ENCODE results near the gene CLEC16A. TPM values are rescaled to one million over a fixed set of nuclear protein-coding genes. Genes with fewer than 3 reads are reported as not detected.

The CLEC16A gene
- total RNA-seq, 1 donor from 2014 or later: 38.8 TPM

DNA sequence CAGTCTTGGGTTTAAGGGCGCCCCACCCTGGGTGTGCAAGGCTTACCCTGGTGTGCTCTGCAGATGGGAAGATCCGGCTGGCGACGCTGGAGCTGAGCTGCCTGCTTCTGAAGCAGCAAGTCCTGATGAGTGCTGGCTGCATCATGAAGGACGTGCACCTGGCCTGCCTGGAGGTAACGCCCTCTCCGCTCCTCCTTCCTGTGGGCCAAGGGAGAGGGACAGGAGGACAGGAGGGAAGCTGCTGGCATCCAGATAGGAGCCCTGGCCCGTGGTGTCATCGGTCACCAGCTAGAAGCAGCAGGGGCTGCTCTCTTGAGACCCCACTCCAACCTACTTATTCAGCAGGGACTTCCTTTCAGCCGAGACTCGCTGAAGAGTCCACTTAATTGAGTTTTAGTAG, 97.8 kb downstream of the CLEC16A start:
- DNase-seq (ENCODE audit: low spot score): no peak

GRCh38 chr16:11045441-11045840, 101.1 kb downstream of the CLEC16A start:
- no peak for DNase-seq (ENCODE audit: low spot score)

DNA sequence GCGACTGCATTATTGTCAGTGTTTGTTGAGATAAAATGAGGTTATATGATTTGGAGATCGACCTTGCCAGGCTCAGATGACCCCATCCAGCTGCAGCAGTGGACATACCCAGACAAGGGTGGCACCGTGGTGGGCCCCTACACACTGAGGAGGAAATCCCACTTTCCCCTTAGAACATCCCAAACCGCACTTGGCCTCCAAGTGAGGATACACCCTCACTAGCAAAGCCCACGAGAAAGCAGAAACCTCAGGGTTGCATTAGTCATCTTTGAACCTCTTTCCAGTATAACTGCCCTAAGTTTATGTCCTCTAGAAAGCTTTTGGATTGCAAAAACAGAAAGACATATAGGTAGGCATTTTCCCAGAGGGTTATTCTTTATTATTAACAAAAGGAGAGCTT, 101.5 kb downstream of the CLEC16A start:
- DNase-seq (ENCODE audit: low spot score): no peak

DNA sequence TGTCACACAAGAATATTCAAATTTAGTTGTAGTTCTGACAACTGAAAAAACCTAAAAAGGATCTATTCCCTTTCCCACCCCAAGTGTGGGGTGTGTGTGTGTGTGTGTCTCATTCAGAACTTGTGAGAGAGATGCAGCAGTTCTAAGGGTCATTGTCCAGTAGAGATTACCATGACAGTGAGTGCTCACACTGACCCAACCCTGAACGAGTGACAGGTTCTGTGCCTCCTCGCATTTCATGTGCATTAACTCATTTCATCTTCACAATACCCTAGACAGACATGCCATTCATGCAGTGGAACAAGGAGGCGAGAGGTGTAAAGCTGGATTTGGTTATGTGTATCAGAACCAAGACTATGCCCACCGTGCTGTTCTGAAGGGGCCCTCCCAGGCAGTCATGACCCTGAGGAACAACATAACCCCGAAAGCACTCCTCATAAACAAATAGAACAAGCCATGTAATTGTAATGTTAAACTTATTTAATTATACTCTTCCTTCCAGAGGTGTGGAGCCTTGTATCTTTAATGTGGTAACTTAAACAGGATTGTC, 102.1 kb downstream of the CLEC16A start:
- DNase-seq (ENCODE audit: low spot score): no peak

DNA sequence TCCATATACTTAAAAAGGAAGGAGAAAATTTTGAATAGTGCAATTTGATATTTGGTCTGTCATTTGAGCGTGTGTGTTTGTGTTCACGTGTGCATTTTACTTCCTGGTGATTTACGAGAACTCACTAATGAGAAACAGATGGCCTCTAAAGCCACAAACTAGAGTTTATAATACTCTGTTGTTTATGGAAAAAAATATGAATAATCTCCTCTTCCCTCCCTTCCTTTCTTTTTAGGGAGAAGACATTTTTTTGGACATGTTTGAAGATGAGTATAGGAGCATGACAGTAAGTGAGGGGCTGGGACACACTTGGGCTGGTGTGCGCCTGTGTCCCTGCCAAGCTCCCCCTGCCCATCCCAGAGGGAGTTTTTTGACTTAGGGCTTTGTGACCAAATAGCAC, 102.7 kb downstream of the CLEC16A start:
- DNase-seq (ENCODE audit: low spot score): no peak

DNA sequence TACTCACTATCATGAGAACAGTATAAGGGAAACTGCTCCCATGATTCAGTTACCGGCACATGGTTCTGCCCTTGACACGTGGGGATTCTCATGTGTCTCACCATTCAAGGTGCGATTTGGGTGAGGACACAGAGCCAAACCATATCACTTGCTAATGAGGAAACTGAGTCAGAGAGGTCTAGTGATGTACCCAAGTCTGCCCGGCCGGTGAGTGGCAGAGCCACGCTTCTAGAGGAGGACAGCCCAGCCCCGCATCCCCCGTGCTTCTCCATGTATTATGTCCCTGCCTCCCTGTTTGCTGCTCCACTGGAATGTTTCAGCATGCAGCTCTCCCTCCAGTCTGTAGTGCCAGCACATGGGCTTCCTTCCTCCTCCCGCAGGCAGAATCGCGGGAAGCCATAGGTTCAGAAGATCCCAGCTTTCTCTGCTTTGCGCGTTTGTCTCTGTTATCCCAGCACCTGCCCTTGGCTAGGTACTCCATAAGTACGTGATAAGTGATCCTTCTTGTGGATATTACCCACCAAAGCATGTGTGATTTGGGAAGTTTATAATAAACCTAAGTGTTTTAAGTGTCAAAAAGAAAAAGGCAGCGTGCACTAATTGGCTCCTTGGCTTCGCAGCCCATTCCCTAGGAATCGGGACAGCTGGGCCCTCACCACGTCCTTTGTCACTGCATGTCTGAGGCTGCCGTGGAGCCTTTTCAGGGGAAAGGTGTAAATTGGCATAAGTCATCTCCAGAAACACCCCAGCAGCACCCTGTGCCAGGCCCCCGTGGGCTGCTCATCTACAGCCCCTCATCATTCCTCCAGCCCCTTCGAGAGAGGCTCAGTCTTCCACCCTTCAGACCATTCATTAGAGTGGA, 103.8 kb downstream of the CLEC16A start:
- DNase-seq (ENCODE audit: low spot score): no peak

- no peak for DNase-seq (ENCODE audit: low spot score)
These were observed 105.2 kb downstream of the CLEC16A start for GRCh38 chr16:11049396-11050059.

DNA sequence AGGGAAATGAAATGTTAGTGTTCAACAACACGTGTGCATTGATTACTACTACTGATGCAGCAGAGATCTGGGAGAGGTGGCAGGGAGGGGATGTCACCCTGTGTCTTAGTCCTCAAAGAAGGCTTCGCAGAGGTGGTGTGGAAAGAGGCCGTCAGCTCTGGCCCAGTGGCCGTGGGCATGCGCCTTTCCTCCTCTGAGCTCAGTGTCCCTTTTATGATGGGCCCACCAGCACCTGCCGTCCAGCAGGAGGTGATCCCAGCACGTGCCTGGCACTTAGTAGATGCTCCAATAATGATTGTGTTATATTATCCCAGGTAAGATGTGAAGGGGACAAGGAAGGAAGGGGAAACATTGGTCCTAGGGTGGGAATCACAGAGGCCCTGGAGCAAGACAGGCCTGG, 106.2 kb downstream of the CLEC16A start:
- no peak for DNase-seq (ENCODE audit: low spot score)

GRCh38 chr16:11050944-11051343, 106.6 kb downstream of the CLEC16A start:
- no peak for DNase-seq (ENCODE audit: low spot score)

GRCh38 chr16:11051430-11051829, 107.1 kb downstream of the CLEC16A start:
- no peak for DNase-seq (ENCODE audit: low spot score)

GRCh38 chr16:11051879-11052808, 107.8 kb downstream of the CLEC16A start:
- no peak for DNase-seq (ENCODE audit: low spot score)

GRCh38 chr16:11053916-11054460, 109.6 kb downstream of the CLEC16A start:
- DNase-seq (ENCODE audit: low spot score): no peak

DNA sequence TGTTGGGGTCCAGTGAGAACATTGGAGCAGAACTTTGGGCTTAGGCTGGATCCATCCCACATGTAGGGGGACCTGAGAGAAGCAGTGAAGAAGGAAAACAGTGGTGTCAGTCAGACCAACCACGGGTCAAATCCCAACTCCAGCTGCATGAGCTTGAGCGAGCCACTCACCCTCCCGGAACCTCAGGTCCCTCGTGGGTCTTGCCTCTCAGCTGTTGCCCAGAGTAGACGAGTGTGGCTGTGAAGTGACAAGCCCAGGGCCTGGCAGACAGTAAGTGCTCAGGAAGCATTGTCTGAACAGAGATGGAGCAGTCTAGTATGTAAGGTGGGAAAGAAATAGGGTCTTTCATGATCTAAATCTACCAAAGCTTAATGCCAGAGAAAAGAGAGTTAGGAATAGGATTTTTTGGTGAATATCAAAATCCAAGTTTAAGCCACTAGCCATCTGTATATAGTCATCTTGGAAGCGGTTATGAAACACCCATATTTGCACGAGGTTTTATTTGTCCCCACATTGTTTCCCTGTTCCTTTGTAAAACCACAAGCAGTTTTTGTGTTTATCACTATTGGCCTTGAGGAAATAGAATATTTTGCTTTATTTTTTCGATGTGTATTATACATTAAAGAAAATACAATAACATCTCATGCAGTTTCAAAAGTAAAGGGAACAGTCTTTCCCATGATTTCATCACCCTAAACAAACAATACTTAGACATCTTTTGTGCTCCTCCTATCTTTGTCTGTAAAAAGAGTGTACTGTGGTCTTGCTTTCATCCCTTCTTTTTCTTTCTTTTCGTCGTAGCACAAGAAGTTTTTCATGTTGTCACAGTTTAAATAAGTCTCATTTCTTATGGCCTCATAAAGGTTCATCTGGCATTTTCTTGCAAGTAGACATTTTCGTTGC, 112.0 kb downstream of the CLEC16A start:
- DNase-seq (ENCODE audit: low spot score): no peak

DNA sequence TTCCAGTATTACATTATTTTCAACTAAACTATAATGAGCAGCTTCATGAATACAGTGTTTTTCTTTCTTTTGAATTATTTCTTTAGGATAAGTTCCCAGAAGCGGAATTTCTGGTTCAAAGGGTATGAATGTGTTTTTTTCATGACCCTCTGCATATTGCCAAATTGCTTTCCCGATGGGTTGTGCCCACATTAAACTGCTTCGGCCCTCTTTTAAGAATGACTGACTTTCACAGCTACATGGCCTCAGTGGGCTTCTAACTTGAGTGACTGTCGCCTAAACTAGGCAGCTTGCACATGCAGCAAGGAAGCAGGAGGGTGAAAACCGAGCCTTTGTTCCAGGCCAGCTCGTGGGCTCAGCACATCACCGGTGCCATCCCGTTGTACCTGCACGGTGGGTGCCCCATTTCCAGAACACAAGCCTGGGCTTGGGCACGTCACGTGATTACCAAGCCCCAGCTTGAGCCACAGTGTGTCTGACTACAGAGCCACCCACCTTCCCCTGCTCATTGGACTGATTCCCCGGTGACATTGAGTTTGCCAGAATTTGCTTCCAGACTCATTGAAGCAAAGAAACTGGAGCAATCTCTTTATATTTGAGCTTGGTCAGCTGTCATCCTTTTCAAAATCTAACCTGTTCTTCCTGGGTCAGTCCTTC, 112.8 kb downstream of the CLEC16A start:
- no peak for DNase-seq (ENCODE audit: low spot score)

- no peak for DNase-seq (ENCODE audit: low spot score)
These were observed 113.5 kb downstream of the CLEC16A start for GRCh38 chr16:11057711-11058345.

- DNase-seq (ENCODE audit: low spot score): no peak
These were observed 114.5 kb downstream of the CLEC16A start for GRCh38 chr16:11058832-11059231.

- DNase-seq (ENCODE audit: low spot score): no peak
These were observed 115.2 kb downstream of the CLEC16A start for GRCh38 chr16:11059588-11059987.

DNA sequence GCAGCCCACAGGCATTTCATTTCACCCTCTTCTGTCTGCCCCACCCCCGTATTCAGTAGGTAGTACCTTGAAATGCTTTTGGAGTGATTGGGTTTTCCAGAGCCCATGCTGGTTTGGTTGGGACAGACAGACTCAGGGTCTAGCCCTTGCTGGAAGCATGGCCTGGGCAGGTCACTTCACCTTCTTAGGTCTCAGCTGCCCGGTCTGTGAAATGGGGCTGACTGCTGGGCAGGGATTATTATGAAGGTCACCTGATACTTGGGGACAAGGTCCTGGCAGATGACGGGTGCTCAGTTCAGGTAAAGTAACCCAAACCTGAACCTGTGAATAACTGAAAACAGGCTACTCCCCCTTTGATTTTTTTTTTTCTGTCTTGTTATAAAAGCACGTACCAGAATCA, 116.0 kb downstream of the CLEC16A start:
- no peak for DNase-seq (ENCODE audit: low spot score)

DNA sequence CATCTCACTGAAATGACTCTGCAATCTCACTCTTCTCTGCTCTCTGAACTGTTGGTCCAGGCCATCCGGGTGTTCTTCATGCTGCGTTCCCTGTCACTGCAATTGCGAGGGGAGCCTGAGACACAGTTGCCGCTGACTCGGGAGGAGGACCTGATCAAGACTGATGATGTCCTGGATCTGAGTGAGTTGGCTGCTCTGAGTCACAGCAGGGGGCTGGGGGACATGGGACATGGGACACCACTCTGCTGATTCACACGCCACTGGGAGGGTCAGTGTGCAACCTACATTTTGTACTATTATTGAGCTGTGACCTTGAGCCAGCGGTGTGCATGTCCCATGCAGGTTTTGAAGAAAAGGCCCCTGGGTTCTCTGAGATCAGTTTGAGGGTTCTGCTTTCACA, 116.5 kb downstream of the CLEC16A start:
- DNase-seq (ENCODE audit: low spot score): no peak
